CD4-positive, alpha-beta memory T cell (primary cell): Measurements from ENCODE around the gene ICE1. TPM values are rescaled to one million over a fixed set of nuclear protein-coding genes. Genes with fewer than 3 reads are reported as not detected.

Experiments
- CTCF ChIA-PET: fragments of 350-600 bp; sonication (Branson Sonifier 250); formaldehyde crosslinking; loops from one replicate; lab custom pipeline; 2021; ENCODE audit warnings: inconsistent platforms; ENCODE audit not compliant: partially characterized antibody; lab: Charles Lee
- POLR2A ChIA-PET: fragments of 350-600 bp; sonication (Branson Sonifier 250); formaldehyde crosslinking; loops from one replicate; lab custom pipeline; 2021; ENCODE audit not compliant: partially characterized antibody; lab: Charles Lee
- DNase-seq, 5 donors: peaks; one replicate each; pipeline versions ENCODE4 v3.0.0 to v3.0.0-alpha.2; 2020 to 2022; ENCODE audit warnings: mixed read lengths in 1 of 5
- H3K27ac ChIP-seq: one replicate; pipeline ENCODE4 v1.7.0; 2013; ENCODE audit warnings: low read depth, low read length
- H3K27me3 ChIP-seq: 2 replicates; pipeline ENCODE4 v1.7.0; 2013; ENCODE audit warnings: mild to moderate bottlenecking, low read length, moderate library complexity; ENCODE audit not compliant: insufficient read depth
- H3K36me3 ChIP-seq: 2 replicates; pipeline ENCODE4 v1.7.0; 2013; ENCODE audit warnings: mild to moderate bottlenecking, low read length, moderate library complexity; ENCODE audit not compliant: insufficient read depth
- H3K4me1 ChIP-seq: 2 replicates; pipeline ENCODE4 v1.7.0; 2013; ENCODE audit warnings: mild to moderate bottlenecking, low read length, moderate library complexity; ENCODE audit not compliant: insufficient read depth
- H3K4me3 ChIP-seq, 2 donors: one replicate each; pipeline ENCODE4 v1.7.0; 2013; ENCODE audit warnings: low read length in 2 of 2, mild to moderate bottlenecking in 1 of 2
- H3K9me3 ChIP-seq, 2 donors: one replicate each; pipeline ENCODE4 v1.7.0; 2013; ENCODE audit warnings: low read length in 2 of 2, control low read depth in 1 of 2; ENCODE audit not compliant: control insufficient read depth in 1 of 2
- H3K27ac Mint-ChIP-seq, 7 donors: one replicate each; pipeline ENCODE4 v1.8.0; 2020 to 2021; ENCODE audit warnings: mixed read lengths in 7 of 7, mild to moderate bottlenecking in 6 of 7, inconsistent platforms in 3 of 7, moderate library complexity in 3 of 7
- H3K27me3 Mint-ChIP-seq, 2 donors: one replicate each; pipeline ENCODE4 v1.8.0; 2020 to 2021; ENCODE audit warnings: mixed read lengths in 2 of 2
- H3K36me3 Mint-ChIP-seq, 2 donors: one replicate each; pipeline ENCODE4 v1.8.0; 2020 to 2021; ENCODE audit warnings: mixed read lengths in 2 of 2, inconsistent platforms in 1 of 2, mild to moderate bottlenecking in 1 of 2
- H3K4me1 Mint-ChIP-seq, 4 donors: one replicate each; pipeline ENCODE4 v1.8.0; 2020 to 2021; ENCODE audit warnings: mixed read lengths in 4 of 4, mild to moderate bottlenecking in 1 of 4
- H3K4me3 Mint-ChIP-seq, 8 donors: one replicate each; pipeline ENCODE4 v1.8.0; 2020 to 2021; ENCODE audit warnings: mixed read lengths in 8 of 8, mild to moderate bottlenecking in 7 of 8, moderate library complexity in 6 of 8, inconsistent platforms in 3 of 8
- H3K9me3 Mint-ChIP-seq, 8 donors: one replicate each; pipeline ENCODE4 v1.8.0; 2020 to 2021; ENCODE audit warnings: mixed read lengths in 8 of 8, mild to moderate bottlenecking in 5 of 8, inconsistent platforms in 3 of 8, moderate library complexity in 1 of 8
- intact Hi-C: fragments of 100-400 bp; cut with micrococcal nuclease; formaldehyde crosslinking; loops from one replicate; pipeline ENCODE4 v1.15.1; 2023
- polyA plus RNA-seq, 2 donors: library from polyadenylated mRNA; unstranded; fragments of 300-500 nt; fragmentation: Illumina TruSeq; gene quantifications; one replicate each; pipeline ENCODE4 v1.2.3, GENCODE V29; 2021
- total RNA-seq, 2 experiments: library from RNA; stranded (reverse); gene quantifications; one replicate each; pipeline ENCODE4 v1.2.3, GENCODE V29; 2021

The ICE1 gene
- total and polyA plus RNA-seq, 4 experiments from 2014 or later = 8.9 to 52.1 (median 36.4) TPM

DNA sequence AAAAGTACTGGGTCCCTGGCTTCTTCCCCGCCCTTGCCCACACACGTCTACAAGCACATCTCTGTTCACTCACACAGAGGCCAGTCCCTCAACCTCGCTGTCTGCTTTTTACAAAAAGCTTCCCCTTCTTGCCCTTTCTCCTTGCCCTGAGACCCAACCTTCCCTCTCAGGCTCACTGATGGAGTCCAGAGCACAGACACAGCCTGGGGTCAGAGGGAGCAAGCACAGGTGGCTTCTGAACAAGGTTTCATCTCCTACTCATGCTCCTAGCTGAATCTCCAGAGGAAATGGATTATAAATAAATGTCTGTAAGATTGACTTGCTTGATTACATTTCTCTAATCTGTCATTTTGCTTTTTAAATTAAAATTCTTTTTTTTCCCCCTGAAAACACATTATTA, 101.8 kb downstream of the ICE1 start:
- Histone ChIP-seq H3K9me3 (no peaks in the 10 kb centered on the region), H3K4me1 (peaks cover 9% of the 10 kb centered on the region), H3K4me3 (peak overlapping the region in 1 of 2 donors; percentile 28), H3K27ac (no peak overlapping the region), H3K27me3 (no peaks in the 10 kb centered on the region), H3K36me3 (no peaks in the 10 kb centered on the region)
- ChIA-PET CTCF (no interaction called here), POLR2A (interaction anchor here (0.9 kb wide), 1 partner anchor 102 kb away, joined by 3 read pairs; the partner anchor contains the start of gene ICE1)
- Mint-ChIP-seq H3K27me3 (no peaks in the 10 kb centered on the region), H3K27ac (peak overlapping the region in 4 of 7 donors; percentile 15 to 90 (median 72)), H3K4me1 (peaks cover 11 to 16% (median 13%) of the 10 kb centered on the region in 4 donors), H3K9me3 (peaks cover 2 to 10% (median 8%) of the 10 kb centered on the region in 8 donors), H3K36me3 (peaks cover 0 to 10% of the 10 kb centered on the region in 2 donors), H3K4me3 (peak overlapping the region in 4 of 8 donors; percentile 27 to 72 (median 40))
- no peak for DNase-seq
- intact Hi-C loops = no loop called here

DNA sequence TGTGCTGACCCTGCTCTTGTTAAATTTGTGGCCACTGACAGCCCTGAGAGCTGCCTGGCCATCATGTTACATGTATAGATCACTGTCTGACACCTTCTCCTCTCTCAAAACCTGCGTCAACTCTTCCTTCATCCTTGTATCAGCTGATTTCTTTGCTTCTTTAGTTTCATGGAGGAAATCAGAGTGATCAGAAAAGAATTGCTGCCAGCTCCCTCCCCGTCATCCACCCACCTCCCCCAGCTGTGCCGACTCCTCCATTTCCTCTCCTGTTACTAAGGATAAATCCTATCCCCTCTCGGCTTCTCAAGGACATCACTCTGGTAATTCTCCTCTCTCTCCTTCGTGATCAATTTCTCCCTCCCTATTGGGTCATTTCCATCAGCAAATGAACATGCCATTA, 108.9 kb downstream of the ICE1 start:
- peaks cover 14 to 25% of the 10 kb centered on the region in 2 donors for H3K27me3 Mint-ChIP-seq
- Histone ChIP-seq H3K4me1 (no peaks in the 10 kb centered on the region), H3K36me3 (no peaks in the 10 kb centered on the region), H3K27ac (no peak overlapping the region), H3K4me3 (no peak overlapping the region), H3K27me3 (no peaks in the 10 kb centered on the region), H3K9me3 (no peaks in the 10 kb centered on the region)
- H3K9me3 Mint-ChIP-seq = peaks cover 0 to 13% (median 5%) of the 10 kb centered on the region in 8 donors
- DNase-seq = no peak
- no peak overlapping the region for H3K4me3 Mint-ChIP-seq
- CTCF ChIA-PET = no interaction called here
- no peak overlapping the region for H3K27ac Mint-ChIP-seq
- H3K4me1 Mint-ChIP-seq = no peaks in the 10 kb centered on the region
- intact Hi-C loops = no loop called here
- POLR2A ChIA-PET = no interaction called here
- peaks cover 2 to 3% of the 10 kb centered on the region in 2 donors for H3K36me3 Mint-ChIP-seq

DNA sequence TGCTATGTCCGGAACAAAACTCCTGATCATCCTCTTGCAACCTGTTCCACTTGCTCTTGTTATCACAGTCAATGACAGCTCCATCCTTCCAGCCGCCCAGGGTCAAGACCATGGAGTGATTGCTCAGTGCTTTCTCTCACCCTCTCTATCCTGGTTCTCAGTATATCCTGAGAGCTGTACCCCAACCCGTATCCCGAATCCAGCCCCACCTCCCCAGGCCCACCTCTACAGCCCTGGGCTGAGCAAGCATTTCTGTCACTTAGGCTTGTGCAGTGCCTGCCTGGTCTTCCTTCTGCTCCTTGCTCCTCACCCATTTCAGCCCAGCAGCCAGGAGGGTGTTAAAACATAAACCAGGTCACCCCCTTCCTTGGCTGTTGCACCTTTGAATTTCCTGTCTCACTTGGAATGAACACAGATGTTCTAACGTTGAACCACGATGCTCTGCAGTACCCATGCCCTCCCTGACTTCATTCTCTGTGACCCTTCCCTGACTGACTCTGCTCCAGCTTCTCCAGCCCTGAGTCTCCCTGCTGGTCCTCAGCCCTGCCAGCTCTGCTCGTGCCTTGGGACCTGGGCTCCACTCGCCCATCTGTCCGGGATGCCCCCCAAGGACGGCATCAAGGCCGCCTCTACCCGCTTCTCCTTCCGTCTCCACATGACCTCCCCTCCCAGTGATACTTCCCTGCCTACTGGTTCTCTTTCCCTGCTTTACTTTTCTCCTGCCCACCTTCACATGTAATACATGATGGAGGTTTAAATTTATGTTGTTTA, 110.0 kb downstream of the ICE1 start:
- H3K27me3 ChIP-seq = no peaks in the 10 kb centered on the region
- H3K27ac ChIP-seq = no peak overlapping the region
- no peaks in the 10 kb centered on the region for H3K4me1 ChIP-seq
- no peaks in the 10 kb centered on the region for H3K36me3 ChIP-seq
- intact Hi-C loops = no loop called here
- CTCF ChIA-PET = no interaction called here
- Mint-ChIP-seq H3K4me1 (no peaks in the 10 kb centered on the region), H3K4me3 (no peak overlapping the region), H3K36me3 (peaks cover 2 to 6% of the 10 kb centered on the region in 2 donors), H3K9me3 (peaks cover 0 to 13% (median 5%) of the 10 kb centered on the region in 8 donors), H3K27ac (peak overlapping the region in 1 of 7 donors; percentile 56), H3K27me3 (peaks cover 14 to 27% of the 10 kb centered on the region in 2 donors)
- H3K4me3 ChIP-seq = no peak overlapping the region
- DNase-seq = no peak
- POLR2A ChIA-PET = no interaction called here
- no peaks in the 10 kb centered on the region for H3K9me3 ChIP-seq

DNA sequence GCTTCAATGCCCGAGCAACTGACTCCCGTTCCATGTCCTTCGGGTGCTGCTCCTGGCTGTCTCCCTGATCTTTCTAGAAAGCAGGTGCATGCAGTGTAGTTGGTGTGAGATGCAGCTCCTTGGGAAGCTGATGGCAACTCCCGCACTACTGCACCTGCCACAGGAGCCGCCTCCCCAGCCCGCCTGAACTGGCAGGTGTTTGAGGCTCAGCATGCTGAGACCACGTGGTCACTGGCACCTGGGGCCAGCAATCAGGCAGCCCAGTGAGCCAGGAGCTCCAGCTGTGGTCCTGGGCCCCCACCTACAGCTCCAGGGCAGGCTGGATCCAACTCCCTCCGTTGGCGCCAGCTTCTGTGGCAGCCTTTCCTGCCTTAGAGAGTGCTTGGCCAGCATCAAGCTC, 111.5 kb downstream of the ICE1 start:
- H3K27ac ChIP-seq = no peak overlapping the region
- no peaks in the 10 kb centered on the region for H3K9me3 ChIP-seq
- no peaks in the 10 kb centered on the region for H3K4me1 ChIP-seq
- no peak overlapping the region for H3K4me3 ChIP-seq
- H3K36me3 ChIP-seq = no peaks in the 10 kb centered on the region
- no peak overlapping the region for H3K27ac Mint-ChIP-seq
- H3K9me3 Mint-ChIP-seq = peaks cover 0 to 5% (median 2%) of the 10 kb centered on the region in 8 donors
- intact Hi-C loops = no loop called here
- ChIA-PET POLR2A (no interaction called here), CTCF (no interaction called here)
- no peak overlapping the region for H3K4me3 Mint-ChIP-seq
- H3K27me3 Mint-ChIP-seq = peaks cover 14 to 30% of the 10 kb centered on the region in 2 donors
- H3K4me1 Mint-ChIP-seq = no peaks in the 10 kb centered on the region
- H3K36me3 Mint-ChIP-seq = peaks cover under 1 to 6% of the 10 kb centered on the region in 2 donors
- DNase-seq = no peak
- H3K27me3 ChIP-seq = no peaks in the 10 kb centered on the region

DNA sequence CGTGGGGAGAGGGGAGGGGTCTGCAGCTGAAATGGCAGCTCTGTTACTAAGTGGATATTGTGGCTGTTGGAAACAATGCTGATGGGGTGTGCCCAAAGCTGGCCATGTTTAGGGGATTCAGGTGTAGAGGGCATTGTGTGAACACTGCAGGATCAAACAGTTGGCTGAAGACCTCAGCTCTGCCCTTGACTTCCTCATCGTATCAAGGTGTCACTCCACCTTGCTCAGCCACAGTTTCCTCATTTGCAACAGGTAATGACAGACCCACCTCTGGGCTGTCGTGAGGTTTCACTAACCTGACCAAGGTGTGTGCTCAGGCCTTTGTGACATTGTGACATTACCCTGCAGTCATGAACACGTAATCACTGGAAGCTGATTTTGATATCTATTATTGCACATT, 111.9 kb downstream of the ICE1 start:
- H3K27ac Mint-ChIP-seq = no peak overlapping the region
- H3K4me3 Mint-ChIP-seq = no peak overlapping the region
- no peak for DNase-seq
- ChIA-PET CTCF (no interaction called here), POLR2A (no interaction called here)
- no peaks in the 10 kb centered on the region for H3K4me1 ChIP-seq
- peaks cover 0 to 4% (median 0%) of the 10 kb centered on the region in 8 donors for H3K9me3 Mint-ChIP-seq
- H3K9me3 ChIP-seq = no peaks in the 10 kb centered on the region
- no peak overlapping the region for H3K4me3 ChIP-seq
- H3K27me3 ChIP-seq = no peaks in the 10 kb centered on the region
- H3K36me3 ChIP-seq = no peaks in the 10 kb centered on the region
- peaks cover 0 to 6% of the 10 kb centered on the region in 2 donors for H3K36me3 Mint-ChIP-seq
- no peaks in the 10 kb centered on the region for H3K4me1 Mint-ChIP-seq
- H3K27me3 Mint-ChIP-seq = peaks cover 14 to 30% of the 10 kb centered on the region in 2 donors
- no peak overlapping the region for H3K27ac ChIP-seq
- intact Hi-C loops = no loop called here

DNA sequence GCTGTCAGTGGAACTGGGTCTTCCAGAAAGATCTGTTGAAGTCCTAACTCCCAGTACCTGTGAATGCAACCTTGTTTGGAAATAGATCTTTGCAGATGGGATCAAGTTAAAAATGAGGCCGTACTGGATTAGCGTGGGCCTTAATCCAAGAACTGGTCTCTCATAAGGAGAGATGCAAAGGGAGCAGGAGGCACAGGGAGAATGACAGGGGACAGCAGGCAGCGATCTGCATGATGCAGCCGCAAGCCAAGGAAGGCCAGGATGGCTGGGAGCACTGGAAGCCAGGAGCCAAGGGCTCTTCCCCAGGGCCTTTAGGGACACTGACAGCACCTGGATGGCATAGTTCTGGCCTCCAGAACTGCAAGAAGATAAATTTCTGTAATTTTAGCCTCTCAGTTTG, 114.4 kb downstream of the ICE1 start:
- intact Hi-C loops = no loop called here
- H3K27me3 Mint-ChIP-seq = peaks cover 14 to 29% of the 10 kb centered on the region in 2 donors
- H3K9me3 Mint-ChIP-seq = peaks cover 0 to 1% (median 0%) of the 10 kb centered on the region in 8 donors
- no peaks in the 10 kb centered on the region for H3K9me3 ChIP-seq
- no peak overlapping the region for H3K27ac Mint-ChIP-seq
- no peak overlapping the region for H3K4me3 Mint-ChIP-seq
- H3K27ac ChIP-seq = no peak overlapping the region
- POLR2A ChIA-PET = no interaction called here
- DNase-seq = no peak
- CTCF ChIA-PET = no interaction called here
- no peaks in the 10 kb centered on the region for H3K4me1 Mint-ChIP-seq
- no peaks in the 10 kb centered on the region for H3K4me1 ChIP-seq
- H3K36me3 ChIP-seq = no peaks in the 10 kb centered on the region
- peaks cover 0 to 3% of the 10 kb centered on the region in 2 donors for H3K36me3 Mint-ChIP-seq
- no peak overlapping the region for H3K4me3 ChIP-seq
- H3K27me3 ChIP-seq = no peaks in the 10 kb centered on the region

DNA sequence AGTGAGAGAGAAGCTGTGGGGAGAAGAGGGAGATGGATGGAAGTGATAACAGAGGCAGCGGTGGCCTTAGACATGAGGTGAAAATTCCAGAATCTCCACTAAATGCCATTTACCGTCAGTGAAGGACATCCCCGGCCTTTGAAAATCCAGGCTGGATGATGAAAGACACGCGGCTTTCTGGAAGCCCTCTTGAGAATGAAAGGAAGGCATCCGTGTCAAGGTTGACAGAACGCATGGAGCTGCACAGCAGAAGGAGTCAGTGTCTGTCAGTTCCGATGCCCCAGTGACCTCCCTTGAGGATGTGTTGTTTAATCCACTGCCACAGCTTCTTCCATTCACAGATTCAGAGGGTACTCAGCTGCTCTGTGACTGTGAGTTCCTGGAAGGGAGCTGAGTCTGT, 114.9 kb downstream of the ICE1 start:
- Mint-ChIP-seq H3K9me3 (no peaks in the 10 kb centered on the region), H3K27me3 (peaks cover 9 to 24% of the 10 kb centered on the region in 2 donors), H3K4me1 (no peaks in the 10 kb centered on the region), H3K4me3 (no peak overlapping the region), H3K36me3 (peaks cover 0 to 3% of the 10 kb centered on the region in 2 donors), H3K27ac (no peak overlapping the region)
- H3K27ac ChIP-seq = no peak overlapping the region
- no peak for DNase-seq
- no peaks in the 10 kb centered on the region for H3K9me3 ChIP-seq
- H3K27me3 ChIP-seq = no peaks in the 10 kb centered on the region
- no peaks in the 10 kb centered on the region for H3K4me1 ChIP-seq
- ChIA-PET CTCF (no interaction called here), POLR2A (no interaction called here)
- H3K4me3 ChIP-seq = no peak overlapping the region
- intact Hi-C loops = no loop called here
- no peaks in the 10 kb centered on the region for H3K36me3 ChIP-seq
